Gastrocnemius medialis (tissue), 4 donors: ENCODE results near the gene MED13L. TPM values are rescaled to one million over a fixed set of nuclear protein-coding genes. Genes with fewer than 3 reads are reported as not detected.
"Not testable (repeated sequence)": the region's sequence is repeated elsewhere in the genome, so short reads cannot be mapped to it uniquely, and the experiment has no call there.

Experiments used
- ATAC-seq, 2 donors: fragments of 150-250 bp; one replicate each; pipeline ENCODE4 v1.9.1; 2016
- DNase-seq, 2 donors: peaks; one replicate each; pipeline ENCODE4 v3.0.0-alpha.2; 2019
- H3K27ac ChIP-seq, 4 donors: fragments of 200-600 bp; sonication (generic); 1 replicate in 1 of 4; 2 replicates in 3 of 4; pipeline ENCODE4 v1.5.1; 2016 to 2018; ENCODE audit warnings: mild to moderate bottlenecking in 2 of 4, moderate library complexity in 1 of 4
- H3K27me3 ChIP-seq, 3 donors: fragments of 200-600 bp; sonication (generic) in 2 of 3; 1 replicate in 1 of 3; 2 replicates in 2 of 3; pipeline versions ENCODE4 v1.5.1 to v1.6.0; 2016 to 2019; ENCODE audit warnings: mild to moderate bottlenecking in 1 of 3, moderate library complexity in 1 of 3
- H3K36me3 ChIP-seq, 2 donors: fragments of 200-600 bp; sonication (generic) in 1 of 2; one replicate each; pipeline ENCODE4 v1.5.1; 2017 to 2018
- H3K4me1 ChIP-seq, 2 donors: fragments of 200-600 bp; sonication (generic) in 1 of 2; one replicate each; pipeline ENCODE4 v1.5.1; 2016 to 2017; ENCODE audit warnings: mild to moderate bottlenecking in 2 of 2
- H3K4me3 ChIP-seq, 4 donors: fragments of 200-600 bp; sonication (generic) in 3 of 4; 1 replicate in 1 of 4; 2 replicates in 3 of 4; pipeline ENCODE4 v1.5.1; 2016 to 2019; ENCODE audit warnings: mild to moderate bottlenecking in 2 of 4
- H3K9me3 ChIP-seq, 3 donors: fragments of 200-600 bp; sonication (generic) in 2 of 3; 1 replicate in 1 of 3; 2 replicates in 2 of 3; pipeline ENCODE4 v1.5.1; 2016 to 2019
- CTCF ChIP-seq, 5 experiments: fragments of 450-650 bp in 3 of 5; fragments of 200-600 bp in 2 of 5; sonication (generic) in 2 of 5; IDR thresholded peaks in 4 of 5; conservative IDR thresholded peaks in 1 of 5; 1 replicate in 4 of 5; 2 replicates in 1 of 5; pipeline ENCODE4 v1.5.1; 2016 to 2019; ENCODE audit warnings: antibody characterized with exemption in 5 of 5, mild to moderate bottlenecking in 3 of 5, moderate library complexity in 3 of 5
- POLR2A ChIP-seq, 2 donors: fragments of 450-650 bp; IDR thresholded peaks; one replicate each; pipeline ENCODE4 v1.6.1; 2017; ENCODE audit warnings: antibody characterized with exemption in 2 of 2, mild to moderate bottlenecking in 2 of 2, moderate library complexity in 2 of 2
- in situ Hi-C, 4 donors: fragments of 200-750 bp; cut with MboI; loops; one replicate each; pipeline versions ENCODE4 v1.15.0 to v1.8.0; 2017; ENCODE audit warnings: low sequenced_read_pairs in 4 of 4
- intact Hi-C: fragments of 100-400 bp; cut with DNase I; formaldehyde crosslinking; loops from one replicate; pipeline ENCODE4 v1.15.1; 2023; ENCODE audit warnings: low total_unique reads
- total RNA-seq, 4 donors: library from RNA; depleted of rRNA; stranded (reverse); fragments of >200 nt; gene quantifications; one replicate each; pipeline versions ENCODE4 v1.1.0 to v1.2.3, GENCODE V29; 2016

Gene MED13L
- total RNA-seq, 4 donors from 2014 or later = 59.5 to 92.6 (median 74.1) TPM

- intact Hi-C loops (no loop called here), in situ Hi-C loops (loop anchor here in 2 of 4 donors (25.0 kb wide), 3 partner anchors 432 to 732 kb away; no protein-coding TSS in a partner anchor)
- Histone ChIP-seq H3K4me3 (no peak overlapping the region), H3K36me3 (peaks cover 2 to 47% of the 10 kb centered on the region in 2 donors), H3K9me3 (no peaks in the 10 kb centered on the region), H3K27ac (no peak overlapping the region), H3K4me1 (peaks cover 8 to 11% of the 10 kb centered on the region in 2 donors), H3K27me3 (no peaks in the 10 kb centered on the region)
- ATAC-seq (no peak), DNase-seq (no peak)
- no peak for TF ChIP-seq CTCF (IDR thresholded peaks at IDR 0.05 in 4 of 5, conservative IDR thresholded peaks at IDR 0.05 in 1 of 5)
- no peak for TF ChIP-seq POLR2A (IDR thresholded peaks at IDR 0.05)
These were observed 297.6 kb downstream of the MED13L start for GRCh38 chr12:115979851-115980250.

DNA sequence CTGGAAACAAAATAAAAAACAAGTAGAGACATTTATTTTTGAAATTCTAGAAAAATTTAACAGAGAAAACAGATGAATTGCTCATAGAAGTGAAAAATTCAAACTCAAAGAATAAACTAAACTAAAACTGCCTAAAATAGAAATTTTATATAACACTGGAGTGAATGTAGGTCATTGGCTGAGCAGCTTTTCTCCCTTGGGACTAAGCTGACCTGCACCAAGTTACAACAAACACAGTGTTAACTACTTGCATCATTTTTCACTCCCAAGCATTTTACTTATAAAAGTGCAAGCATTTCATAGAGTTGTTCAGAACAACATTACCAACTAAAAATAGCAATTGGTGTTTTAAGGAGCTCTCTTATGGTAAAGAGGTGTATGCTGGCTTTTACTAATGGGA is 298.1 kb downstream of the MED13L start:
- H3K4me1 ChIP-seq = peaks cover 8 to 11% of the 10 kb centered on the region in 2 donors
- H3K9me3 ChIP-seq = no peaks in the 10 kb centered on the region
- H3K27ac ChIP-seq = no peak overlapping the region
- no peaks in the 10 kb centered on the region for H3K27me3 ChIP-seq
- H3K4me3 ChIP-seq = no peak overlapping the region
- ATAC-seq (no peak), DNase-seq (no peak)
- in situ Hi-C loops (loop anchor here in 2 of 4 donors (25.0 kb wide), 3 partner anchors 433 to 733 kb away; no protein-coding TSS in a partner anchor), intact Hi-C loops (no loop called here)
- H3K36me3 ChIP-seq = peaks cover 2 to 52% of the 10 kb centered on the region in 2 donors
- TF ChIP-seq CTCF (IDR thresholded peaks at IDR 0.05 in 4 of 5, conservative IDR thresholded peaks at IDR 0.05 in 1 of 5) (no peak), POLR2A (IDR thresholded peaks at IDR 0.05) (no peak)

GRCh38 chr12:115976829-115977228 is 300.7 kb downstream of the MED13L start:
- H3K4me3 ChIP-seq, DNase-seq, H3K9me3 ChIP-seq, H3K27me3 ChIP-seq, ATAC-seq, intact Hi-C loops, H3K27ac ChIP-seq: not testable (repeated sequence)
- Histone ChIP-seq H3K36me3 (peaks cover 2 to 44% of the 10 kb centered on the region in 2 donors), H3K4me1 (peaks cover 8 to 11% of the 10 kb centered on the region in 2 donors)
- in situ Hi-C loops = loop anchor here in 2 of 4 donors (25.0 kb wide), 3 partner anchors 435 to 735 kb away; no protein-coding TSS in a partner anchor

DNA sequence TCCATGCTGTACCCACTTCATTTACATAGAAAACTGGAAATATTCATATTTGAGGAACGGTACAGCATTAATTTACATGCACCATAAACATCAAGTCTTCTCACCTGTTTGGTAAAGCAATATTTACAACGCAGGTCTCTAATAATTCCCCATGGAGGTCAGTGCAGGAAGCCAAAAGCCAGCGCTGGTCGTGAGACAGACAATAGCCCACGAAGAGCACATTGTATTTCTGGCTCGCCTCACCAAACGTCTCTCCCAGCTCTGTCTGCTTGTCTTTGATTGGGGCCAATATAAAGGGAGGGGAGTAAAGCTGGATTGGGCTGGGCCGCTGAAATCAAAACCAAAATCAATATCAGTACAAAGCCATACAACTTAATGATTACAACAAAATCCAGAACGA is 302.1 kb downstream of the MED13L start:
- intact Hi-C loops = no loop called here
- DNase-seq = no peak
- ATAC-seq = no peak
- Histone ChIP-seq H3K4me1 (peaks cover 14 to 16% of the 10 kb centered on the region in 2 donors), H3K4me3 (no peak overlapping the region), H3K27ac (no peak overlapping the region), H3K36me3 (peaks cover 5 to 45% of the 10 kb centered on the region in 2 donors), H3K27me3 (no peaks in the 10 kb centered on the region), H3K9me3 (no peaks in the 10 kb centered on the region)
- in situ Hi-C loops = loop anchor here in 2 of 4 donors (25.0 kb wide), 3 partner anchors 437 to 737 kb away; no protein-coding TSS in a partner anchor
- TF ChIP-seq POLR2A (IDR thresholded peaks at IDR 0.05) (no peak), CTCF (IDR thresholded peaks at IDR 0.05 in 4 of 5, conservative IDR thresholded peaks at IDR 0.05 in 1 of 5) (no peak)

GRCh38 chr12:115973968-115974724 is 303.3 kb downstream of the MED13L start:
- TF ChIP-seq CTCF (IDR thresholded peaks at IDR 0.05 in 4 of 5, conservative IDR thresholded peaks at IDR 0.05 in 1 of 5) = no peak
- no peak for TF ChIP-seq POLR2A (IDR thresholded peaks at IDR 0.05)
- ATAC-seq (no peak), DNase-seq (no peak)
- Histone ChIP-seq H3K4me1 (peaks cover 9% of the 10 kb centered on the region in 2 donors), H3K9me3 (no peaks in the 10 kb centered on the region), H3K27me3 (no peaks in the 10 kb centered on the region), H3K36me3 (peaks cover 8 to 55% of the 10 kb centered on the region in 2 donors), H3K27ac (no peak overlapping the region), H3K4me3 (no peak overlapping the region)
- in situ Hi-C loops = no loop called here
- intact Hi-C loops = no loop called here
